Type B pancreatic cell (in vitro differentiated cells): ENCODE results near the gene GSK3B. TPM values are rescaled to one million over a fixed set of nuclear protein-coding genes. Genes with fewer than 3 reads are reported as not detected.

Experiments
- DNase-seq: peaks from one replicate; pipeline ENCODE4 v3.0.0; 2021; ENCODE audit warnings: mixed read lengths; ENCODE audit not compliant: unreplicated experiment; ENCODE audit errors: extremely low spot score
- H3K27ac Mint-ChIP-seq: 2 replicates; pipeline ENCODE4 v1.8.0; 2021; ENCODE audit warnings: mild to moderate bottlenecking, mixed read lengths
- H3K27me3 Mint-ChIP-seq: 2 replicates; pipeline ENCODE4 v1.8.0; 2021; ENCODE audit warnings: mixed read lengths
- H3K36me3 Mint-ChIP-seq: 2 replicates; pipeline ENCODE4 v1.8.0; 2021; ENCODE audit warnings: mixed read lengths
- H3K4me1 Mint-ChIP-seq: one replicate; pipeline ENCODE4 v1.8.0; 2021; ENCODE audit warnings: mixed read lengths; ENCODE audit not compliant: unreplicated experiment
- H3K4me3 Mint-ChIP-seq: 2 replicates; pipeline ENCODE4 v1.8.0; 2021; ENCODE audit warnings: mild to moderate bottlenecking, mixed read lengths
- H3K9me3 Mint-ChIP-seq: 2 replicates; pipeline ENCODE4 v1.8.0; 2021; ENCODE audit warnings: mixed read lengths
- total RNA-seq: library from RNA; stranded (reverse); gene quantifications from 2 replicates; pipeline ENCODE4 v1.2.1, GENCODE V29; 2021; ENCODE audit warnings: low replicate concordance
- TF ChIP-seq, protein P1 (sequence below): fragments of 200-600 bp; sonication (generic); conservative IDR thresholded peaks from 2 replicates; pipeline ENCODE4 v1.5.0; 2021; ENCODE audit warnings: antibody characterized with exemption, mild to moderate bottlenecking

Gene GSK3B
- total RNA-seq, 1 donor from 2014 or later = 60.5 TPM

DNA sequence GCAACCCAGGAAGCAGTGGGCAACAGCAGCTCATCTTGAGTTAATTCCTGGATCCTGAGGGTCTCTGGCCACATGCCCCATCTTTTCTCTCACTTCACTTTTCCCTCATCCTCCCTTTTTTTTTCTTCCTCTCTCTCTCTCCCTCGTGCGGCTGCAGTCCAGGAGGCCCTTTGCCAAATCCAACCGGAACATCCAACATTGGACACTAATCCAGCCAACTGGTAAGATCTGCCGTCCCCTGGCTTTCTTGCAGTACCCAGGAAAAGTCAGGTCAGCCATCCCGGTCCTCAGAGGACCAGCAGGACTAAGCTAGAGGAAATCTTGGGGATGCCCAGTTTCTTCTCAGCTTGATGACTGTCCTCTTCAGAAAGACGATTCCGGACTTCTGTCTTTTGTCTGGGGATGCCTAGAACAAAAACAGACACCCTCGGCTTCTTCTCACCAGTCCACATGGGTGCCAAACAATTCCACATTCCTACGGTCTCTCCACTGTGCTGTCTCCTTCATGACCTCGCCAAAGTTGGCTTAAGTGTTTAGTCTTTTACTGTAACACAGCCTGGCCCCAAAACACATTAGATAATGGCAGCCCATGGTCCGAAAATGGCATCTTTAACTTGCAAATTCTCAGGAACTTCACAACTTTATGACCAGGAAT is 115.6 kb downstream of the GSK3B start:
- TF ChIP-seq, protein P1, sequence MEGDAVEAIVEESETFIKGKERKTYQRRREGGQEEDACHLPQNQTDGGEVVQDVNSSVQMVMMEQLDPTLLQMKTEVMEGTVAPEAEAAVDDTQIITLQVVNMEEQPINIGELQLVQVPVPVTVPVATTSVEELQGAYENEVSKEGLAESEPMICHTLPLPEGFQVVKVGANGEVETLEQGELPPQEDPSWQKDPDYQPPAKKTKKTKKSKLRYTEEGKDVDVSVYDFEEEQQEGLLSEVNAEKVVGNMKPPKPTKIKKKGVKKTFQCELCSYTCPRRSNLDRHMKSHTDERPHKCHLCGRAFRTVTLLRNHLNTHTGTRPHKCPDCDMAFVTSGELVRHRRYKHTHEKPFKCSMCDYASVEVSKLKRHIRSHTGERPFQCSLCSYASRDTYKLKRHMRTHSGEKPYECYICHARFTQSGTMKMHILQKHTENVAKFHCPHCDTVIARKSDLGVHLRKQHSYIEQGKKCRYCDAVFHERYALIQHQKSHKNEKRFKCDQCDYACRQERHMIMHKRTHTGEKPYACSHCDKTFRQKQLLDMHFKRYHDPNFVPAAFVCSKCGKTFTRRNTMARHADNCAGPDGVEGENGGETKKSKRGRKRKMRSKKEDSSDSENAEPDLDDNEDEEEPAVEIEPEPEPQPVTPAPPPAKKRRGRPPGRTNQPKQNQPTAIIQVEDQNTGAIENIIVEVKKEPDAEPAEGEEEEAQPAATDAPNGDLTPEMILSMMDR = no peak
- no peak for DNase-seq
- peak overlapping the region; percentile 14 for H3K27ac Mint-ChIP-seq
- H3K36me3 Mint-ChIP-seq = peaks cover 50% of the 10 kb centered on the region
- no peak overlapping the region for H3K4me3 Mint-ChIP-seq
- peaks cover 16% of the 10 kb centered on the region for H3K9me3 Mint-ChIP-seq
- no peaks in the 10 kb centered on the region for H3K4me1 Mint-ChIP-seq
- no peaks in the 10 kb centered on the region for H3K27me3 Mint-ChIP-seq

DNA sequence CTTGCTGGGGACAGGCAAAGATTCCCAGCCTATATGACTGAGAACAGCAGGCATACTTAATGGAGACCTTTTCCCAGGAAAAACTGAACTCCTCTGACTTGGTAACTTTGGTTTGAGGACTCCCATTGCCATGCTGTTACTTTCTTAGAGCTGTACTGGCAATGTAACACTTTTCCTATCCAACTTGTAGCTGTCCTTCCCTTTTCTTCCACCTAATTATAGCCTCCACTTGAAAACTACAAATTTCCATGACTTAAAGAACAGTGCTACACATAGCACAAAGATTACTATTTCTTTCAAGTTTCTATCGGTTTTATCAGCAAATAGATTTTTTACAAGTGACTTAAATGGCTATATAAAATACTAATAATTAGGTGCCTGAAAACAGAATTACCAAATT is 116.9 kb downstream of the GSK3B start:
- TF ChIP-seq, protein P1 = no peak
- DNase-seq = no peak
- no peaks in the 10 kb centered on the region for H3K4me1 Mint-ChIP-seq
- peaks cover 5% of the 10 kb centered on the region for H3K9me3 Mint-ChIP-seq
- H3K27me3 Mint-ChIP-seq = no peaks in the 10 kb centered on the region
- H3K27ac Mint-ChIP-seq = no peak overlapping the region
- peaks cover 43% of the 10 kb centered on the region for H3K36me3 Mint-ChIP-seq
- H3K4me3 Mint-ChIP-seq = no peak overlapping the region

DNA sequence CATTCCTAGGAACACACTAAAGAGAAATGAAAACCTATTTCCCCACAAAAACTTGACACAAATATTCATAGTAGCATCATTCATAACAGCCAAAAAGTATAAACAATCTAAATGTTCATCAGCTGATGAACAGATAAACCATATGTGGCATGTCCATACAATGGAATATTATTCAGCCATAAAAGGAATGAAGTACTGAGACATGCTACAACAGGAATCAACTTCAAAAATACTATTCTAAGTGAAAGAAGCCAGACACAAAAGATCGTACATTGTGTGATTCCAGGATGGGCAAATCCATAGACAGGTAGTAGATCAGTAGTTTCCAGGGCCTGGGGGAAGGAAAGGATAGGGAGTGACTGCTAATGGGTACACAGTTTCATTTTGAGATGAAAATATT is 118.0 kb downstream of the GSK3B start:
- DNase-seq = no peak
- no peak overlapping the region for H3K4me3 Mint-ChIP-seq
- H3K36me3 Mint-ChIP-seq = peaks cover 42% of the 10 kb centered on the region
- TF ChIP-seq, protein P1 = no peak
- H3K27ac Mint-ChIP-seq = no peak overlapping the region
- no peaks in the 10 kb centered on the region for H3K4me1 Mint-ChIP-seq
- H3K9me3 Mint-ChIP-seq = peaks cover 7% of the 10 kb centered on the region
- no peaks in the 10 kb centered on the region for H3K27me3 Mint-ChIP-seq

DNA sequence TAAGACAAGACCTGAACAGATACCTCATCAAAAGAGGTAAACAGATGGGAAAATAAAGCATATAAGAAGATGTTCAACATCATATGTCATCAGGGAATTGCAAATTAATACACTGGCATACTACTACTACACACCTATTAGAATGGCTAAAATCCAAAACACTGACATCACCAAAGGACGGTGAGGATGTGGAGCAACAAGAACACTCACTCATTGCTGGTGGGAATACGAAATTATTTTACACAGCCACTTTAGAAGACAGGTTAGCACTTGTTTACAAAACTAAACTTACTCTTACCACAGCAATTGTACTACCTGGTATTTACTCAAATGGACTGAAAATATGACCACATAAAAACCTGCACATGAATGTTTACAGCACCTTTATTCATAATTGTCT is 119.6 kb downstream of the GSK3B start:
- no peaks in the 10 kb centered on the region for H3K4me1 Mint-ChIP-seq
- peaks cover 43% of the 10 kb centered on the region for H3K36me3 Mint-ChIP-seq
- no peak overlapping the region for H3K27ac Mint-ChIP-seq
- H3K4me3 Mint-ChIP-seq = no peak overlapping the region
- H3K9me3 Mint-ChIP-seq = peaks cover 7% of the 10 kb centered on the region
- TF ChIP-seq, protein P1 = no peak
- H3K27me3 Mint-ChIP-seq = no peaks in the 10 kb centered on the region
- no peak for DNase-seq

DNA sequence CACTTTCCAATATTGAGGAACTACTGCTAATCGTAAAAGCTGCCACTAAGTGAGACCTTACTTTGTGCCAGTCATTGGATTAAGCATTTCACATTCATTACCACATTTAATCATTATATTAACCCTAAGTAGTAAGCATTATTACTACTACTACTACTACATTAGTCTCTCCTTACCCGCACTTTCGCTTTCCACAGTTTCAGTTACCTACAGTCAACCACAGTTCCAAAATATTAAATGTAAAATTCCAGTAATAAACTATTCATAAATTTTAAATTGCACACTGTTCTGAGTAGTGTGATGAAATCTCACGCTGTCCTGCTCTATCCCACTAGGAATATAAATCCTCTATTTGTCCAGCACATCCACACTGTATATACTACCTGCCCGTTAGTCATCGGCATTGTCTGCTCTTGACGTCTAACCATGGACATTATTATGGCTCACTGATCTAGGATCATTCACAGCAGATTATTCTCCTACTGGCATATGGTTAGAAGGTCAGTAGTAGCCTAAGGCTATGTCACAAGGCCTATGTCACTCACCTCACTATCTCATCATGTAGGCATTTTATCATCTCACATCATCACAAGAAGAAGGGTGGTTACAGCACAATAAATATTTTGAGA is 121.1 kb downstream of the GSK3B start:
- Mint-ChIP-seq H3K9me3 (peaks cover 7% of the 10 kb centered on the region), H3K27ac (no peak overlapping the region), H3K4me1 (peaks cover 7% of the 10 kb centered on the region), H3K4me3 (no peak overlapping the region), H3K36me3 (peaks cover 36% of the 10 kb centered on the region), H3K27me3 (no peaks in the 10 kb centered on the region)
- no peak for DNase-seq
- TF ChIP-seq, protein P1 = no peak
